DOHH2 (cell line): ENCODE results near the gene GOLIM4.

ENCODE experiments used
- H3F3A ChIP-seq: fragments of 200-600 bp; sonication (generic), shearing (Covaris generic); 2 replicates; pipeline ENCODE4 v1.6.0; 2016; ENCODE audit warnings: antibody characterized with exemption, mild to moderate bottlenecking; ENCODE audit not compliant: control insufficient read depth, insufficient read depth
- H3K27ac ChIP-seq: fragments of 200-600 bp; sonication (generic); 2 replicates; pipeline ENCODE4 v1.5.1; 2014; ENCODE audit warnings: low read depth, mild to moderate bottlenecking, low read length, moderate library complexity
- H3K27me3 ChIP-seq: fragments of 200-600 bp; sonication (generic); 2 replicates; pipeline ENCODE4 v1.6.1; 2014; ENCODE audit warnings: mild to moderate bottlenecking, low read length, mixed read lengths; ENCODE audit not compliant: control insufficient read depth
- H3K36me3 ChIP-seq: fragments of 200-600 bp; sonication (generic); 2 replicates; pipeline ENCODE4 v1.6.1; 2014; ENCODE audit warnings: mild to moderate bottlenecking, low read length, moderate library complexity, mixed read lengths; ENCODE audit not compliant: control insufficient read depth
- H3K4me1 ChIP-seq: fragments of 200-600 bp; sonication (generic); 2 replicates; pipeline ENCODE4 v1.6.1; 2014; ENCODE audit warnings: mild to moderate bottlenecking, low read length, mixed read lengths; ENCODE audit not compliant: control insufficient read depth
- H3K4me2 ChIP-seq: fragments of 200-600 bp; sonication (generic); 2 replicates; pipeline ENCODE4 v1.6.0; 2014; ENCODE audit warnings: mild to moderate bottlenecking, low read length, moderate library complexity
- H3K4me3 ChIP-seq: fragments of 200-600 bp; sonication (generic); 2 replicates; pipeline ENCODE4 v1.5.1; 2014; ENCODE audit warnings: mild to moderate bottlenecking, low read length, mixed read lengths
- H3K79me2 ChIP-seq: fragments of 200-600 bp; sonication (generic); 2 replicates; pipeline ENCODE4 v1.6.1; 2014; ENCODE audit warnings: mild to moderate bottlenecking, low read length, mixed read lengths; ENCODE audit not compliant: control insufficient read depth
- H3K9me2 ChIP-seq: fragments of 200-600 bp; sonication (generic); replicated peaks from 2 replicates; pipeline ENCODE4 v1.6.1; 2014; ENCODE audit warnings: mild to moderate bottlenecking, low read length, mixed read lengths; ENCODE audit not compliant: control insufficient read depth
- H3K9me3 ChIP-seq: fragments of 200-600 bp; sonication (generic); 2 replicates; pipeline ENCODE4 v1.6.1; 2014; ENCODE audit warnings: antibody characterized with exemption, low read length, mixed read lengths; ENCODE audit not compliant: control insufficient read depth, insufficient read depth
- H4K20me1 ChIP-seq: fragments of 200-600 bp; sonication (generic); 2 replicates; pipeline ENCODE4 v1.6.0; 2014; ENCODE audit warnings: low read depth, mild to moderate bottlenecking, antibody characterized with exemption, low read length, moderate library complexity; ENCODE audit not compliant: control insufficient read depth, insufficient read depth
- CTCF ChIP-seq: fragments of 200-600 bp; sonication (generic); IDR thresholded peaks from one replicate; pipeline ENCODE4 v1.5.1; 2014; ENCODE audit warnings: antibody characterized with exemption, mild to moderate bottlenecking, low read depth, low read length; ENCODE audit not compliant: poor library complexity, severe bottlenecking
- EZH2phosphoT487 ChIP-seq: fragments of 200-600 bp; sonication (generic); IDR thresholded peaks from 2 replicates; pipeline ENCODE4 v1.6.1; 2017; ENCODE audit warnings: borderline replicate concordance, mild to moderate bottlenecking, antibody characterized with exemption, low read length, moderate library complexity, mixed read lengths

The GOLIM4 gene

GRCh38 chr3:168097381-168097780, 1.7 kb upstream of the GOLIM4 start:
- Histone ChIP-seq H3K27me3 (no peaks in the 10 kb centered on the region), H4K20me1 (no peaks in the 10 kb centered on the region), H3K9me2 (no peaks in the 10 kb centered on the region), H3F3A (peaks cover 16% of the 10 kb centered on the region), H3K4me3 (no peak overlapping the region), H3K4me2 (no peak overlapping the region), H3K79me2 (peaks cover 25% of the 10 kb centered on the region), H3K4me1 (peaks cover 31% of the 10 kb centered on the region), H3K27ac (no peak overlapping the region), H3K9me3 (no peaks in the 10 kb centered on the region), H3K36me3 (no peaks in the 10 kb centered on the region)
- TF ChIP-seq EZH2phosphoT487 (no peak), CTCF (no peak)

- TF ChIP-seq CTCF (no peak), EZH2phosphoT487 (no peak)
- Histone ChIP-seq H3K79me2 (peaks cover 37% of the 10 kb centered on the region), H3F3A (peaks cover 16% of the 10 kb centered on the region), H4K20me1 (no peaks in the 10 kb centered on the region), H3K27me3 (no peaks in the 10 kb centered on the region), H3K9me2 (no peaks in the 10 kb centered on the region), H3K36me3 (no peaks in the 10 kb centered on the region), H3K4me1 (peaks cover 35% of the 10 kb centered on the region), H3K4me2 (peak overlapping the region; percentile 92), H3K9me3 (no peaks in the 10 kb centered on the region), H3K27ac (peak overlapping the region; percentile 58), H3K4me3 (peak overlapping the region; percentile 92)
Observed at GRCh38 chr3:168096210-168096652, 507 bp upstream of the GOLIM4 start.

GRCh38 chr3:168094877-168095610, 680 bp downstream of the GOLIM4 start:
- peaks cover 16% of the 10 kb centered on the region for H3F3A ChIP-seq
- TF ChIP-seq EZH2phosphoT487: no peak
- TF ChIP-seq CTCF: peak; percentile 41
- H3K36me3 ChIP-seq: no peaks in the 10 kb centered on the region
- H4K20me1 ChIP-seq: no peaks in the 10 kb centered on the region
- H3K27me3 ChIP-seq: no peaks in the 10 kb centered on the region
- H3K9me2 ChIP-seq: no peaks in the 10 kb centered on the region
- H3K4me1 ChIP-seq: peaks cover 38% of the 10 kb centered on the region
- peak overlapping the region; percentile 92 for H3K4me2 ChIP-seq
- H3K9me3 ChIP-seq: no peaks in the 10 kb centered on the region
- peak overlapping the region; percentile 58 for H3K27ac ChIP-seq
- H3K4me3 ChIP-seq: peak overlapping the region; percentile 92
- H3K79me2 ChIP-seq: peaks cover 49% of the 10 kb centered on the region
